A549 (cell line): ENCODE results near the gene FYB1.

ENCODE experiments used
- ELK1 ChIP-seq: fragments of 150-350 bp; IDR thresholded peaks from 2 replicates; pipeline ENCODE4 v1.6.1; 2014; ENCODE audit warnings: low read depth, mild to moderate bottlenecking, low read length
- EP300 ChIP-seq, 2 experiments: fragments of >200 bp; sonication (Bioruptor Twin); formaldehyde crosslinking; IDR thresholded peaks; 2 replicates in 1 of 2; 3 replicates in 1 of 2; pipeline ENCODE4 v1.6.1; 2016 to 2017
- JUN ChIP-seq, 2 experiments: fragments of >200 bp; sonication (Bioruptor Twin); formaldehyde crosslinking; IDR thresholded peaks; 2 replicates in 1 of 2; 3 replicates in 1 of 2; pipeline ENCODE4 v1.6.1; 2016 to 2017
- NPAS2 ChIP-seq: fragments of 250-450 bp; sonication (Bioruptor Pico); IDR thresholded peaks from 2 replicates; pipeline ENCODE4 v1.8.0; 2022; ENCODE audit warnings: mild to moderate bottlenecking, moderate library complexity, borderline replicate concordance
- POLR2A ChIP-seq: IDR thresholded peaks from 2 replicates; pipeline ENCODE4 v1.6.1; 2012; ENCODE audit warnings: mild to moderate bottlenecking, low read length
- POLR2AphosphoS2 ChIP-seq: conservative IDR thresholded peaks from 2 replicates; pipeline ENCODE4 v1.6.1; 2012; ENCODE audit warnings: low read length, improper control_type of control experiment, inconsistent platforms
- RFX5 ChIP-seq: fragments of 450-650 bp; IDR thresholded peaks from 2 replicates; pipeline ENCODE4 v1.7.1; 2014; ENCODE audit warnings: antibody characterized with exemption, mild to moderate bottlenecking, moderate library complexity
- TFCP2L1 ChIP-seq: fragments of 250-450 bp; sonication (Bioruptor Pico); IDR thresholded peaks from 2 replicates; pipeline ENCODE4 v1.5.0; 2021; ENCODE audit warnings: mild to moderate bottlenecking
- TF ChIP-seq, protein P1 (sequence below): fragments of >200 bp; sonication (Bioruptor Twin); formaldehyde crosslinking; IDR thresholded peaks from 3 replicates; pipeline ENCODE4 v1.5.1; 2016
- TF ChIP-seq, protein P2 (sequence below): fragments of >200 bp; sonication (Bioruptor Twin); formaldehyde crosslinking; IDR thresholded peaks from 2 replicates; pipeline ENCODE4 v1.6.1; 2016
- TF ChIP-seq, protein P3 (sequence below): IDR thresholded peaks from 2 replicates; pipeline ENCODE4 v1.6.1; 2012

DNA sequence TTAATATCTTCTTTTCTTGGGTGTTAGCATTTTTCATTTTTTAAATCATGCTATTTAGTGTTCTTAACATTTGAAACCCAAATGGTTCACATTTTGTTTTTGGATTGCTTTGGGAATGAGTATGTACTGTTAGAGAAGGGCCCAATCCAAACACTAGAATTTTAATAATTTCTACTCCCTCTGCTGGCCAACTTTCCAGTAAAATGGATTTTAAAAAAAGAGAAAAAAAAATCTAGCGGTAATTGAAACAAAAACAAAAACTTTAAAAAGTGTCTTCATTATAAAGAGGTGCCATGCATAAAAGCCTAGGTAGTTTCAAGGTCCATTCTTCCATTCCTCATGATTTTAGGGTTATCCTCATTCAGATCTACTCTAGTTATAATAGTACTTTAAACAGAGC, 113.0 kb downstream of the FYB1 start:
- TF ChIP-seq POLR2A (no peak), JUN (IDR thresholded peaks at IDR 0.05) (no peak), NPAS2 (no peak), EP300 (IDR thresholded peaks at IDR 0.05) (no peak), ELK1 (no peak), POLR2AphosphoS2 (no peak), TFCP2L1 (CRISPR knock-in tag) (0 out of 2 replicates have a peak, but pooled peaks have one; percentile 25), RFX5 (no peak)
- TF ChIP-seq, protein P1, sequence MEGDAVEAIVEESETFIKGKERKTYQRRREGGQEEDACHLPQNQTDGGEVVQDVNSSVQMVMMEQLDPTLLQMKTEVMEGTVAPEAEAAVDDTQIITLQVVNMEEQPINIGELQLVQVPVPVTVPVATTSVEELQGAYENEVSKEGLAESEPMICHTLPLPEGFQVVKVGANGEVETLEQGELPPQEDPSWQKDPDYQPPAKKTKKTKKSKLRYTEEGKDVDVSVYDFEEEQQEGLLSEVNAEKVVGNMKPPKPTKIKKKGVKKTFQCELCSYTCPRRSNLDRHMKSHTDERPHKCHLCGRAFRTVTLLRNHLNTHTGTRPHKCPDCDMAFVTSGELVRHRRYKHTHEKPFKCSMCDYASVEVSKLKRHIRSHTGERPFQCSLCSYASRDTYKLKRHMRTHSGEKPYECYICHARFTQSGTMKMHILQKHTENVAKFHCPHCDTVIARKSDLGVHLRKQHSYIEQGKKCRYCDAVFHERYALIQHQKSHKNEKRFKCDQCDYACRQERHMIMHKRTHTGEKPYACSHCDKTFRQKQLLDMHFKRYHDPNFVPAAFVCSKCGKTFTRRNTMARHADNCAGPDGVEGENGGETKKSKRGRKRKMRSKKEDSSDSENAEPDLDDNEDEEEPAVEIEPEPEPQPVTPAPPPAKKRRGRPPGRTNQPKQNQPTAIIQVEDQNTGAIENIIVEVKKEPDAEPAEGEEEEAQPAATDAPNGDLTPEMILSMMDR = peak; percentile 69
- TF ChIP-seq, protein P2, sequence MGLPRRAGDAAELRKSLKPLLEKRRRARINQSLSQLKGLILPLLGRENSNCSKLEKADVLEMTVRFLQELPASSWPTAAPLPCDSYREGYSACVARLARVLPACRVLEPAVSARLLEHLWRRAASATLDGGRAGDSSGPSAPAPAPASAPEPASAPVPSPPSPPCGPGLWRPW = no peak
- TF ChIP-seq, protein P3, sequence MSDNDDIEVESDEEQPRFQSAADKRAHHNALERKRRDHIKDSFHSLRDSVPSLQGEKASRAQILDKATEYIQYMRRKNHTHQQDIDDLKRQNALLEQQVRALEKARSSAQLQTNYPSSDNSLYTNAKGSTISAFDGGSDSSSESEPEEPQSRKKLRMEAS = no peak
